GM12872 (cell line): ENCODE measurements around the gene XPO4.

Experiments
- CTCF ChIP-seq: IDR thresholded peaks from 3 replicates; pipeline ENCODE4 v1.5.1; 2011; ENCODE audit warnings: low read depth, mild to moderate bottlenecking, low read length, moderate library complexity; ENCODE audit not compliant: insufficient read depth

The XPO4 gene

GRCh38 chr13:20822406-20822805 lies 80.1 kb downstream of the XPO4 start:
- no peak for TF ChIP-seq CTCF

- no peak for TF ChIP-seq CTCF
These were observed 82.8 kb downstream of the XPO4 start for GRCh38 chr13:20819715-20820114.

- TF ChIP-seq CTCF: no peak
These were observed 87.1 kb downstream of the XPO4 start for GRCh38 chr13:20815464-20815863.

GRCh38 chr13:20814224-20814910 lies 88.2 kb downstream of the XPO4 start:
- no peak for TF ChIP-seq CTCF

- no peak for TF ChIP-seq CTCF
These were observed 89.7 kb downstream of the XPO4 start for GRCh38 chr13:20812890-20813289.

GRCh38 chr13:20810808-20811207 lies 91.7 kb downstream of the XPO4 start:
- TF ChIP-seq CTCF: no peak

GRCh38 chr13:20808874-20809273 lies 93.7 kb downstream of the XPO4 start:
- TF ChIP-seq CTCF: no peak
